ENCODE results near the gene IP6K1.
"Not testable (repeated sequence)": the region's sequence is repeated elsewhere in the genome, so short reads cannot be mapped to it uniquely, and the experiment has no call there.

Gene IP6K1

DNA sequence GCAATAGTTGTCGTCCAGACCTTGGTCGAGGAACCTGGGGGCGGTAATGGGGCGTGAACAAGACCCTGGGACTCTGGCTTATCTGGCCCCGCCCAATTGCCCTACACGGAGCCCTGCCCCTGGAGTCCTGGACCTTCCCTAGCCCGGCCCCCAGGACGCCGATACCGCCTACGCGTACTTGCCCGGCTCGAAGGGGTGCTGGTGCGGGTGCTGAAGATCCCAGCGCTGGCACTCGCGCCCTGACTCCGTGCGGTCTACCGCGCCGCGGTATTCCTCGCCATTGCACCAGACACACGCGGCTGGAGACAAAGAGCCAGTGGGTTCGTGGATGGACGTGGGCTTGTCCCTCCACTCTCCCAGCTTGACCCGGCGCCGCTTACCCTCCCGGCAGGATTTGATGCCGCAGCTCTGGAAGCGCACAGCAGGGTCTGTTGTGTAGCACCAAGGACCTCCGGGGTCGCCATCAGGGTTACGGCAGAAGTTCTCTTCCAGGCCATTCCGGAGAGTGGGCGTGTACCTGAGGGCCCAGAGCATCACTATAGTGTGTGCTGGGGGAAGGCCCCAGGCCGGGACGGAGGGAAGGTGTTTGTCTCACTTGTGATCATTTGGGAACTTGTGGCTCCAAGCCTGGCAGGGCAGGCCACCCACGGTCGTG, 99.4 kb downstream of the IP6K1 start:
- DNase-seq, result peak; percentile 53

DNA sequence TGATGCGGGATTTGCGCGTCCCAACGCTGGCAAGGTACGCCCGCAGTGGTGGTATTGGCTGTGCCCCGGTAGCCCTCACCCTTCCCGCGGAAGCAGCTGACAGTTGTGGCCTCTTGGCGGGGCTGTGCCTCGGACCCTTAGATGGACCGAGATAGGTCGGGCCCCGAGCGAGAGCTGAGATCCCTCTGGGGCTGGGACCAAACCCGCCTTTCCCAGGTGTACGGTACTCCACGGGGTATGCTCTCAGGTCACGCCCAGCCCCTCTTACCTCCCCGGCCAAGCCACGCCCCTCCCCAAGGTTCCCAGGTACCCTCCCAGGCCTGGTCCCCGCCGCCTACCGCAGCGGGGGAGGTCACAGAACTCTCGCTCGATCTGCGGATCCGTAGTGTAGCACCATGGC, 100.0 kb downstream of the IP6K1 start:
- peak; percentile 49 for DNase-seq

DNA sequence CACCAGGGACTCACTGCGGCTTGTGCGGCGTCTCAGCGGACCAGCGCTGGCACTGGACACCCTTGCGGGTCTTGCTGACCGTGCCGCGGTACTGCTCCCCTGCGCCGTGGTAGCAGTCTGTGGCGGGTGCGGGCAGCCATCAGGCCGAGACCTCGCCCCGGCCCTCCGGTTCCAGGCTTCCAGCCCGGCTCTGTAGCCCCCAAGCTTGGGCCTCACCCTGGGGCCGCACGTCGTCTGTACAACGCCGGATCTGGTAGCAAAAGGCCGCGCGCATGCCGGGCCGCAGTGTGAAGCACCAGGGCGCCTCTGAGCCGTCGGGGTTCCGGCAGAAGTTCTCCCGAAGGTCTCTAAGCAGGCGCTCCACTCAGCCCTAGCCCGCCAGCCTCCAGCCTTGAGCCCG, 100.5 kb downstream of the IP6K1 start:
- DNase-seq, result not testable (repeated sequence)

DNA sequence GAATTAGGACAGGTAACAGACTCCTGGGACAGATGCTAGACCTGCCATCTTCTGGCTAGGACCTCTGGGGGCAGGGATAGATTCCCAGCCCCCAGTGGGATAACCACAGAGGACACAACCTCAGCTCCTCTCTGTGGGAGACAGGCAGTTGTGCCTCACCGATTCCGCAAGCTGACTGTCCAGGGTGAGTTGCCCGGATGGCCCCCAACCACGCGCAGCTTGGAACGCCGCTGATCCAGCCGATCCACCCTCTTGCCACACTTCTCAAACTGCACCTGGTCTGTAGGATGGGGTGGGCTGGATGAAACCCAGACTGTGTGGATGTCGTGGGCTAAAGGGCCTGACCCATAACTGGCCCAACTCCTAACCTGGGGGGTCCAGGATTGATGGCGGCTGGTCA, 101.2 kb downstream of the IP6K1 start:
- DNase-seq, result not testable (repeated sequence)

GRCh38 chr3:49684453-49684852, 101.9 kb downstream of the IP6K1 start:
- not testable (repeated sequence) for DNase-seq

DNA sequence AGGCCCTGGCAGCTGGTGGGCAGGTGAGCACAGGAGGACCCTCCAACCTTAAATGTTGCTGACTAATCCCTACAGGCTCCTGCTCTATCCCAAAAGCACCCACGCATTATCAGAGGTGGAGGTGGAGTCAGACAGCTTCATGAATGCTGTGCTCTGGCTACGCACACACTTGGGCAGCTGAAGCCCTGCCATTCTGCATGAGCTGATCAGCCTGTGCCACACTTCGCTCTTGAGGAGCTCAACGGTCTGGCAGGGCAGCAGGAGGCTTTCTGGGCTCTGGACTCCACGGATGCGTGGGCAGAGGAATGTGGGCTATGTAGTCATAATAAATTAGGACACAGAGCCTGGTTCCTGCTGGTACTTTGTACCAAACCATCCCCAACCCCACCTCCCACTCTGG, 103.2 kb downstream of the IP6K1 start:
- DNase-seq, result no peak

DNA sequence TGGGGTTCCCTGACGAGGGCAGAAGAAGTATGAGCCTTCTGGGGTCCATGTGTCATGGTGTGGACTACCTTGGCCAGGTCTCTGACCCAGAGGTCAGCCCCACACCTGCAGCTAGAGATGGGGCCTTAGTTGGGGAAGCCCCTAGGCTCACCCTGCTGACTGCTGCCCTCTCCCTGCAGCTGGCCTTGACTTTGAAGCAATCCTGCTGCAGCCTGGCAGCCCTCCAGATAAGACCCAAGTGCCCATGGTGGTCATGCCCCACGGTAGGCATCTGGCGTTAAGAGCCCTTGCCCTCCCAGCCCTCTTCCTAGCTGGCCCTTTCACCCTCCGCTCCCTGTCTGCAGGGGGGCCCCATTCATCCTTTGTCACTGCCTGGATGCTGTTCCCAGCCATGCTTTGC, 104.8 kb downstream of the IP6K1 start:
- DNase-seq, result no peak

DNA sequence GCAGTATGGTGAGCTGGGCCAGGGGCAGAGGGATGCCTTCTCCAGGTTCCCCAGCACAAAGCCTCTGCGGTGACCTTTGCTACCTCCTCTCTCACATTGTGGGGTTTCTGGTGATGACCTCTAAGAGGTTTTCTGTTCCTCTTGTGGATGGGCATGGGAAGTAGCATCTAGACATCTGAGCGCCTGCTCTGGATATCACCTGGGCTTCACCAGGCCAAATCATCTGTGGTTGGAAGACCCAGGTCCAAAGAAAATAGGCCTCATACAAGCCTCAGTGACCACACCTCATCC, 105.2 kb downstream of the IP6K1 start:
- no peak for DNase-seq

DNA sequence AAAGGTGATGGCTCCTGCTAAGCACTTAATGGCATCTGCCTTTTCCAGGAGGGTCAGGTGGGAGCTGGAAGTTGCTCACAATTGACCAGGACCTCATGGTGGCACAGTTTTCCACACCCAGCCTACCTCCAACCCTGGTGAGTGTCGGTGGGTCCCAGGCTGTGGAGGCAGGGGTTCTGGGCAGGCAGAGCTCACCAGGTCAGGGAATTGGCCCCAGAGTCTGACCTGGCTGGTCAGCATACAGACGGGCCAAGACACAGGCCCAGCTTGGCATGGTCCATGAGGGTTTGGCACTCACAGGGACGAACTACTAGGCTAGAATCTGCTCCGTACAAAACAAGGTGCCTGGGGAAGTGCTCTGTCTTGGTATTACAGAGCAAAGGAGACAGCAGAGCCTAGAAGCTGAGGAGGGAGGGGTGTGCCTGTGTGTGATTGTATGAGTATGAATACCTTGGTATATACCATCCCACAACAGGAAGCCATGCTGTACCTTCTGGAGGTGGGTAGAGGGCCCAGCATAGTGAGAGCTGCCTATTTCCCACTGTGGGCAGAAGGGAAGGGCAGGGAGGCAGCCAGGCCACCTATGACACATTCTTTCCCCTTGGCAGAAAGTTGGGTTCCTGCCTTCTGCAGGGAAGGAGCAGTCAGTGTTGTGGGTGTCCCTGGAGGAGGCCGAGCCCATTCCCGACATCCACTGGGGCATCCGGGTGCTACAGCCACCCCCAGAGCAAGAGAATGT, 105.7 kb downstream of the IP6K1 start:
- no peak for DNase-seq

- no peak for DNase-seq
Observed at GRCh38 chr3:49675912-49676311, 110.4 kb downstream of the IP6K1 start.

GRCh38 chr3:49674497-49674983, 111.8 kb downstream of the IP6K1 start:
- DNase-seq, result no peak

All from activated T-cell treated with anti-CD3 and anti-CD28 coated beads, Interleukin-2, amount 50 U/mL, for 1 hour (primary cell).